Sigmoid colon (tissue), 7 donors: Measurements from ENCODE around the gene PCGF1. TPM values are rescaled to one million over a fixed set of nuclear protein-coding genes. Genes with fewer than 3 reads are reported as not detected.

Source experiments
- DNase-seq: peaks from one replicate; pipeline ENCODE4 v3.0.0-alpha.2; 2019
- H3K27ac ChIP-seq, 4 donors: fragments of 200-600 bp; sonication (generic); one replicate each; pipeline ENCODE4 v1.5.1; 2016 to 2019; ENCODE audit warnings: mild to moderate bottlenecking in 1 of 4
- H3K27me3 ChIP-seq, 3 donors: fragments of 200-600 bp; sonication (generic); one replicate each; pipeline ENCODE4 v1.5.1; 2019; ENCODE audit warnings: mild to moderate bottlenecking in 1 of 3
- H3K36me3 ChIP-seq, 4 donors: fragments of 200-600 bp; sonication (generic); one replicate each; pipeline ENCODE4 v1.5.1; 2016 to 2019
- H3K4me1 ChIP-seq, 4 donors: fragments of 200-600 bp; sonication (generic); one replicate each; pipeline ENCODE4 v1.5.1; 2017 to 2019
- H3K4me3 ChIP-seq, 4 donors: fragments of 200-600 bp; sonication (generic); one replicate each; pipeline ENCODE4 v1.5.1; 2017 to 2019; ENCODE audit warnings: mild to moderate bottlenecking in 2 of 4, moderate library complexity in 1 of 4
- H3K9me3 ChIP-seq, 4 donors: fragments of 200-600 bp in 3 of 4; sonication (generic) in 3 of 4; one replicate each; pipeline versions ENCODE4 v1.5.1 to v1.6.1; 2013 to 2019
- CTCF ChIP-seq, 4 experiments: fragments of 450-650 bp in 3 of 4; fragments of 200-600 bp in 1 of 4; IDR thresholded peaks; one replicate each; pipeline ENCODE4 v1.5.1; 2016 to 2019; ENCODE audit warnings: antibody characterized with exemption in 4 of 4, mild to moderate bottlenecking in 3 of 4, moderate library complexity in 2 of 4
- EP300 ChIP-seq, 4 donors: sonication (generic); formaldehyde crosslinking; IDR thresholded peaks; one replicate each; pipeline ENCODE4 v1.6.1; 2017; ENCODE audit warnings: antibody characterized with exemption in 4 of 4
- POLR2A ChIP-seq, 2 donors: fragments of 450-650 bp; IDR thresholded peaks; one replicate each; pipeline ENCODE4 v1.6.1; 2016; ENCODE audit warnings: antibody characterized with exemption in 2 of 2, mild to moderate bottlenecking in 2 of 2, moderate library complexity in 2 of 2
- POLR2AphosphoS5 ChIP-seq, 4 donors: sonication (generic); formaldehyde crosslinking; IDR thresholded peaks; one replicate each; pipeline ENCODE4 v1.6.1; 2017; ENCODE audit warnings: antibody characterized with exemption in 4 of 4
- WGBS, 2 donors: extraction: QIAGEN DNeasy Blood & Tissue Kit; methylation state at CpG; one replicate each; pipeline ENCODE4 v1.1.7; 2013; 5-methylcytosine and 5-hydroxymethylcytosine counted together
- intact Hi-C: fragments of 100-400 bp; cut with DNase I; formaldehyde crosslinking; loops from one replicate; pipeline ENCODE4 v1.15.1; 2023
- polyA plus RNA-seq, 3 donors: library from polyadenylated mRNA; stranded (reverse); fragments of 200-250 nt; gene quantifications; one replicate each; pipeline ENCODE4 v1.2.3, GENCODE V29; 2013
- total RNA-seq, 4 donors: library from RNA; depleted of rRNA; stranded (reverse); fragments of >200 nt; gene quantifications; one replicate each; pipeline ENCODE4 v1.1.0, GENCODE V29; 2016
- donor health status: healthy with polysubstance abuse.
- donor health status: Bipolar disorder and iron deficiency.
- donor health status: healthy.

PCGF1 gene
- total and polyA plus RNA-seq, 7 donors, result 8.9 to 22.8 (median 15.7) TPM

GRCh38 chr2:74546004-74546403, 38.5 kb upstream of the PCGF1 start:
- Histone ChIP-seq H3K4me3 (no peak overlapping the region), H3K4me1 (peaks cover 0 to 17% (median 11%) of the 10 kb centered on the region in 4 donors), H3K27ac (no peak overlapping the region), H3K9me3 (no peaks in the 10 kb centered on the region), H3K27me3 (no peaks in the 10 kb centered on the region), H3K36me3 (no peaks in the 10 kb centered on the region)
- TF ChIP-seq EP300 (IDR thresholded peaks at IDR 0.05), result no peak
- WGBS, 2 donors, result 91 to 92% methylated on average over 3 of the region's 3 CpGs
- DNase-seq, result no peak
- intact Hi-C loops, result no loop called here

- intact Hi-C loops, result no loop called here
- TF ChIP-seq CTCF (IDR thresholded peaks at IDR 0.05) (no peak), POLR2AphosphoS5 (IDR thresholded peaks at IDR 0.05) (no peak), POLR2A (IDR thresholded peaks at IDR 0.05) (no peak)
- DNase-seq, result no peak
- Histone ChIP-seq H3K36me3 (no peaks in the 10 kb centered on the region), H3K9me3 (no peaks in the 10 kb centered on the region), H3K27me3 (no peaks in the 10 kb centered on the region), H3K4me3 (no peak overlapping the region), H3K4me1 (peaks cover 0 to 14% (median 8%) of the 10 kb centered on the region in 4 donors), H3K27ac (no peak overlapping the region)
- 58 to 82% methylated on average over 3 of the region's 3 CpGs for WGBS, 2 donors
These were observed 37.1 kb upstream of the PCGF1 start for GRCh38 chr2:74544634-74545033.

GRCh38 chr2:74542978-74543377, 35.5 kb upstream of the PCGF1 start:
- DNase-seq, result no peak

GRCh38 chr2:74540291-74540690, 32.8 kb upstream of the PCGF1 start:
- intact Hi-C loops, result no loop called here
- Histone ChIP-seq H3K9me3 (no peaks in the 10 kb centered on the region), H3K4me1 (no peaks in the 10 kb centered on the region), H3K4me3 (no peak overlapping the region), H3K27me3 (no peaks in the 10 kb centered on the region), H3K36me3 (no peaks in the 10 kb centered on the region), H3K27ac (peak overlapping the region in 1 of 4 donors; percentile 63)
- 84% methylated on average over 5 of the region's 5 CpGs for WGBS, 2 donors
- no peak for DNase-seq
- TF ChIP-seq POLR2AphosphoS5 (IDR thresholded peaks at IDR 0.05), result no peak
- TF ChIP-seq POLR2A (IDR thresholded peaks at IDR 0.05), result no peak
- TF ChIP-seq EP300 (IDR thresholded peaks at IDR 0.05), result no peak
- no peak for TF ChIP-seq CTCF (IDR thresholded peaks at IDR 0.05)

More at GRCh38 chr2:74542978-74543377, 35.5 kb upstream of the PCGF1 start:
- intact Hi-C loops, result no loop called here
- 88 to 94% methylated on average over 1 of the region's 1 CpG for WGBS, 2 donors
- no peaks in the 10 kb centered on the region for H3K4me1 ChIP-seq
- H3K27ac ChIP-seq, result no peak overlapping the region
- no peak overlapping the region for H3K4me3 ChIP-seq
- TF ChIP-seq EP300 (IDR thresholded peaks at IDR 0.05), result no peak
- TF ChIP-seq POLR2A (IDR thresholded peaks at IDR 0.05), result no peak
- TF ChIP-seq POLR2AphosphoS5 (IDR thresholded peaks at IDR 0.05), result no peak
- no peak for TF ChIP-seq CTCF (IDR thresholded peaks at IDR 0.05)
- H3K9me3 ChIP-seq, result no peaks in the 10 kb centered on the region
- H3K36me3 ChIP-seq, result no peaks in the 10 kb centered on the region
- H3K27me3 ChIP-seq, result no peaks in the 10 kb centered on the region

GRCh38 chr2:74538881-74539339, 31.4 kb upstream of the PCGF1 start:
- Histone ChIP-seq H3K27me3 (no peaks in the 10 kb centered on the region), H3K36me3 (no peaks in the 10 kb centered on the region), H3K9me3 (no peaks in the 10 kb centered on the region), H3K4me1 (no peaks in the 10 kb centered on the region), H3K4me3 (no peak overlapping the region), H3K27ac (no peak overlapping the region)
- intact Hi-C loops, result no loop called here
- TF ChIP-seq CTCF (IDR thresholded peaks at IDR 0.05) (no peak), POLR2AphosphoS5 (IDR thresholded peaks at IDR 0.05) (no peak), EP300 (IDR thresholded peaks at IDR 0.05) (no peak), POLR2A (IDR thresholded peaks at IDR 0.05) (no peak)
- DNase-seq, result no peak
- 53 to 85% methylated on average over 7 of the region's 7 CpGs for WGBS, 2 donors
